ENCODE measurements around the gene SYNGR1. TPM values are rescaled to one million over a fixed set of nuclear protein-coding genes. Genes with fewer than 3 reads are reported as not detected.

SYNGR1 gene
- total and polyA plus RNA-seq, 2 of the 8 experiments (the other 6 are each of a cell fraction or from before 2014, with no cell fraction given) = 32.5 to 84.7 TPM

- H3K56ac ChIP-seq (replicated peaks; ENCODE audit: insufficient read length, low read depth, low read length) = no peak overlapping the region
- no peak overlapping the region for H3K9ac ChIP-seq (replicated peaks in 1 of 4; ENCODE audit: extremely low read depth in 1 of 4, low read depth in 3 of 4, low read length in 3 of 4)
- H3K14ac ChIP-seq (ENCODE audit: insufficient read length) = no peak overlapping the region
- TF ChIP-seq RFX5 (IDR thresholded peaks at IDR 0.05; ENCODE audit: borderline replicate concordance, low read depth, low read length) (no peak), EP300 (IDR thresholded peaks at IDR 0.05; ENCODE audit: borderline replicate concordance in 1 of 2, low read depth in 2 of 2, low read length in 2 of 2) (no peak), JUN (IDR thresholded peaks at IDR 0.05; ENCODE audit: low read depth, low read length) (no peak), FOSL1 (IDR thresholded peaks at IDR 0.05; ENCODE audit: insufficient read depth, low read depth, low read length) (no peak), SP1 (IDR thresholded peaks at IDR 0.05; ENCODE audit: low read depth, low read length) (no peak), MAX (IDR thresholded peaks at IDR 0.05) (no peak), SIX5 (IDR thresholded peaks at IDR 0.05; ENCODE audit: low read depth, low read length) (no peak)
- H3K23ac ChIP-seq (ENCODE audit: insufficient read length) = no peak overlapping the region
- H2BK15ac ChIP-seq (ENCODE audit: low read length) = 0 out of 2 replicates have a peak overlapping the region, but pooled peaks have one; percentile 31
- H3K4me2 ChIP-seq (ENCODE audit: insufficient read depth in 1 of 2, low read depth in 2 of 2, low read length in 2 of 2) = no peak overlapping the region
- no peak overlapping the region for H2AFZ ChIP-seq (ENCODE audit: low read length)
- peaks cover 0 to 3% (median 1%) of the 10 kb centered on the region in 4 experiments; a peak in 2 of 7 replicates for H3K27me3 ChIP-seq (replicated peaks in 1 of 4; ENCODE audit: control insufficient read depth in 3 of 4, extremely low read depth in 1 of 4, insufficient read depth in 3 of 4, low read length in 3 of 4)
- DNase-seq (ENCODE audit: low read depth in 1 of 2, low spot score in 2 of 2) (no peak), FAIRE-seq (no peak)
- H4K5ac ChIP-seq (ENCODE audit: insufficient read length, low read depth, low read length) = no peak overlapping the region
- no peak overlapping the region for H3K4ac ChIP-seq (replicated peaks; ENCODE audit: insufficient read length, low read depth, low read length)
- H3K9me3 ChIP-seq (ENCODE audit: insufficient read depth in 2 of 2, low read depth in 1 of 2, low read length in 1 of 2) = no peaks in the 10 kb centered on the region
- H3K79me1 ChIP-seq (ENCODE audit: low read depth, low read length) = no peaks in the 10 kb centered on the region
- peaks cover 4% of the 10 kb centered on the region; the same call in 1 of the 2 replicates for H3K23me2 ChIP-seq (ENCODE audit: low read depth, low read length)
- H4K8ac ChIP-seq (ENCODE audit: extremely low read depth, insufficient read depth, low read length) = no peak overlapping the region; the same call in 1 of the 2 replicates
- H2AK5ac ChIP-seq (ENCODE audit: low read depth, low read length) = 0 out of 2 replicates have a peak overlapping the region, but pooled peaks have one; percentile 39
- no peak overlapping the region for H2BK12ac ChIP-seq (ENCODE audit: low read depth, low read length)
- H4K91ac ChIP-seq (replicated peaks; ENCODE audit: insufficient read length, low read length) = no peak overlapping the region
- ChIA-PET CTCF (ENCODE audit: partially characterized antibody) (interaction anchor here (0.6 to 2.9 kb wide), 14 partner anchors 12 to 202 kb away, joined by 3 to 10 read pairs (median 4); partner anchors contain the start of gene TAB1), POLR2A (ENCODE audit: partially characterized antibody) (interaction anchor here (0.6 to 2.9 kb wide), 9 partner anchors 12 to 125 kb away, joined by 3 to 10 read pairs (median 6); partner anchors contain the start of genes ATF4 and RPL3)
- peaks cover 0 to 3% of the 10 kb centered on the region in 2 experiments for H4K20me1 ChIP-seq (replicated peaks in 1 of 2; ENCODE audit: control insufficient read depth in 1 of 2, insufficient read depth in 2 of 2, low read length in 2 of 2)
- no peak overlapping the region for H3K4me3 ChIP-seq (ENCODE audit: extremely low read depth in 1 of 4, insufficient read depth in 2 of 4, low read depth in 3 of 4, low read length in 4 of 4)
- H3K27ac ChIP-seq (ENCODE audit: low read depth, low read length) = no peak overlapping the region
- H3K4me1 ChIP-seq (replicated peaks in 1 of 4; ENCODE audit: control insufficient read depth in 3 of 4, insufficient read depth in 4 of 4, low read length in 3 of 4) = peaks cover 0 to 11% (median 10%) of the 10 kb centered on the region in 4 experiments; a peak in 4 of 7 replicates
- no peak overlapping the region; the same call in 1 of the 2 replicates for H3K18ac ChIP-seq (ENCODE audit: extremely low read depth, low read length)
- H3K79me2 ChIP-seq (ENCODE audit: control insufficient read depth in 1 of 2, insufficient read depth in 2 of 2, low read length in 2 of 2) = no peaks in the 10 kb centered on the region
- 0 out of 2 replicates have a peak overlapping the region, but pooled peaks have one; percentile 48 for H2BK20ac ChIP-seq (ENCODE audit: low read length)
- WGBS, 2 experiments (ENCODE audit: extremely low coverage in 1 of 2, insufficient coverage in 1 of 2, insufficient read length in 1 of 2, insufficient replicate concordance in 2 of 2, low coverage in 1 of 2, low lambda C conversion rate in 2 of 2, missing lambda C conversion rate in 1 of 2) = 93% methylated on average over 18 of the region's 18 CpGs; no CpG with 5 or more reads in 1 of the 2 experiments
- no peak overlapping the region for H2BK120ac ChIP-seq (replicated peaks; ENCODE audit: low read depth, low read length)
- H2BK5ac ChIP-seq (ENCODE audit: low read depth, low read length) = peak overlapping the region; percentile 81
- H3K36me3 ChIP-seq (ENCODE audit: control insufficient read depth in 2 of 4, insufficient read depth in 4 of 4, low read length in 3 of 4) = peaks cover 0 to 5% (median 2%) of the 10 kb centered on the region in 4 experiments; a peak in 4 of 8 replicates
Observed at GRCh38 chr22:39434243-39434653, 84.5 kb downstream of the SYNGR1 start.
